RKO (cell line): ENCODE measurements around the gene STAG1.
"Not testable (repeated sequence)": the region's sequence is repeated elsewhere in the genome, so short reads cannot be mapped to it uniquely, and the experiment has no call there.

Experiments used
- DNase-seq: peaks from one replicate; pipeline ENCODE4 v3.0.0-alpha.2; 2016; ENCODE audit warnings: low spot score

The STAG1 gene

DNA sequence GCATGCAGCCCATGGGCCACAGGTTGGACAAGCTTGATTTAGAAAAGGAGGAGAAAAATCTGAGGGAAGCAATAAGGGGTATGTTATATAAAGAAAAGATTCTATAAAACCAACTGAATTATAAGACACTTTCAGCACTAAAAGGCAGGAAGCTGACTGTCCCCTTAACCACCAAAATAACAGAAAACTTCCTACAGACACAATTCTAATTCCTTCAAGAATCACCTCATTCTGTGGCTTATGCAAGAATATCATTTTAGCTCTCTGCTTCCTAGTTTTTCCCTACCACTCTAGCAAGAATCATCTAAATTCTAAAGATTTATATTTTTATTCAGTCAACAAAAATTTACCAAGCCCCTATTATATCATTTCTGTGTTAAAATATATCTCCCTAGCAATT is 6.3 kb downstream of the STAG1 start:
- no peak for DNase-seq

DNA sequence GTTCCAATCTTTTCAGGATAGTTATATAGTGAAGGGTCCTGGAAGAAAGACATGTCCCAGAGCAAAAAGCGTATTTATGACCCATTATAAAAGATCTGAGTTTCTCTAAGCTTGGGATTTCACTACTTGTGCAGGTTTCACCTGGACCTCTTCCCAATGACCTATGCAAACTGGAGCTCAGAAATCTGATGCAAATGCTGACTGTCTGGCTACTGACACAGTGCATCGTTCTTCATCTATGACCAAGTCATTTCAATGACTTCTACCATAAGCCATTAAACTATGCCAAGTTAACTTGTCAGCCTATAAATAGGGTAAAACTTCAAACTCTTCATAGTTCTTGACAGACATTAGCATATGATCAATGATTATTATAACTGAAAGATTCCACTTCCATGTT is 11.1 kb downstream of the STAG1 start:
- no peak for DNase-seq

DNA sequence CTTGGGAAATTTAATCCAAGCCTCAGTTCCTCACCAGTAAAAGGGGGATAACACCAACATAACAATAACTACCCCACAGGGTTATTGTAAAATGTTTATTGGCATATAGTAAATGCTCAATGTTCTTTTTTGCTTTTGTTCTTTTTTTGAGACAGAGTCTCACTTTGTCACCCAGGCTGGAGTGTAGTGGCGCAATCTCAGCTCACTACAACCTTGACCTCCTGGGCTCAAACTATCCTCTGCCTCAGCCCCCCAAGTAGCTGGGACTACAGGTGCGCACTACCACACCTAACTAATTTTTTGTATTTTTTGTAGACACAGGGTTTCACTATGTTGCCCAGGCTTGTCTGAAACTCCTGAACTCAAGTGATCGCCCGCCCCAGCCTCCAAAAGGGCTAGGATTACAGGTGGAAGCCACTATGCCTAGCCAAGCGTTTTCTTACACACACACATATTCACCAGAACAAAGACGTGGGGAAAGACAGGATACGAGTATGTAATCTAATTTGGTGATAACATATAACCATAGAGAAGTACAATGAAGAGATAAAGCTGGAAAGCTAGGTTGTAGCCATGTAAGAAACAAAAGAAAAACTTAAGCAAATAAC is 11.7 kb downstream of the STAG1 start:
- no peak for DNase-seq

DNA sequence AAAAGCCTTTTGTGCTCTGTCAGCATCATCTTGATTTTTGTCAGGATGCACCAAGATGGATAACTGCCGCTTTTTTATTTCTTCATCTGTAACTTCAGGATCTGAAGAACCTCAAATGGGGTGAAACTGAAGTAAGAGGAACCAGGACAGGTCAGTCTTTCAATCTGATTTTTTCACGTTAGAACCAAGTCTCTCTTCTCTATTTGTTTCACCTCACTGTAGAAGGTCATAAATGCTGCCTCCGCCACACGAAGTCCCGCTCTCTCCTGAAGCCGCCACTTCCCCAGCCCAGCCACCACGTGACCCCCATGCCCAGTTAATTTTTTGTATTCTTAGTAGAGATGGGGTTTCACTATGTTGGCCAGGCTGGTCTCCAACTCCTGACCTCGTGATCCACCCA is 15.2 kb downstream of the STAG1 start:
- not testable (repeated sequence) for DNase-seq

DNA sequence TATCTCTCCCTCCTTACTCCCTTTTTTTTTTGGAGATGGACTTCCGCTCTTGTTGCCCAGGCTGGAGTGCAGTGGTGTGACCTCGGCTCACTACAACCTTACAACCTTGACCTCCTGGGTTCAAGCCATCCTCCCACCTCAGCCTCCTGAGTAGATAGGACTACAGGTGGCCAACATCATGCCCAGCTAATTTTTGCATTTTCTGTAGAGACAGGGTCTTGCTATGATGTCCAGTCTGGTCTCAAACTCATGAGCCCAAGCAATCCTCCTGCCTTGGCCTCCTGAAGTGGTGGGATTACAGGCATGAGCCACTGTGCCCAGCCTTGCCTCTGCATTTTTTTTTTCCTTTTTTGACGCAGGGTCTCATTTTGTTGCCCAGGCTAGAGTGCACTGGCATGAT is 17.1 kb downstream of the STAG1 start:
- no peak for DNase-seq

DNA sequence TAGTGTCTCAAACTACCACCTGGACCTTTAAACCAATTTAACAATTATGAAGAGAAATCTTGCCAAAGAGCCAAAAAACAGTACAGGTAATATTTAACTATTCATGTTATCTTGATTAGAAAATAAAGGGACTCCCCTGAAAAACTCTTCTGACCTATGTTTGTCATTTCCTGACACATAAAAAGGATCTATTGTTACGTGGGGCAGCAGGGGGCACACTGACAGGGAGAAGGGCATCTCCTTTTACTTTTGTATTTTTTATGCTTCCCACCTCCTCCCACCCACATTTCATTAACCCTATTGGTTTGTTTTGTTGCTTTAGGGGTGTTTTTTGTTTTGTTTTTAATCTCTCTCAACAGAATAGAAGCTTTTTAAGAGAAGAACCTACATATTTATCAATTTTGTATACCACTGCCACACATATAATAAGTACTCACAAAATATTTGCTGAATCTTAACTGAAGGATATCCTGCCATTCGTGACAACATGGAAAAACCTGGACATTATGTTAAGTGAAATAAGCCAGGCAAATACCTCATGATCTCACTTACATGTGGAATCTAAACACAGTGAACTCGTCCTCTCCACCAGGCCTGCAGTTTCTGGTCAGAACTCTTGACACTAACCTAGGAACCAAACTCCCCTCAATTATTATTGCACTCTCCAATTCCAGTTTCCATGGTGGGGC is 17.7 kb downstream of the STAG1 start:
- no peak for DNase-seq

DNA sequence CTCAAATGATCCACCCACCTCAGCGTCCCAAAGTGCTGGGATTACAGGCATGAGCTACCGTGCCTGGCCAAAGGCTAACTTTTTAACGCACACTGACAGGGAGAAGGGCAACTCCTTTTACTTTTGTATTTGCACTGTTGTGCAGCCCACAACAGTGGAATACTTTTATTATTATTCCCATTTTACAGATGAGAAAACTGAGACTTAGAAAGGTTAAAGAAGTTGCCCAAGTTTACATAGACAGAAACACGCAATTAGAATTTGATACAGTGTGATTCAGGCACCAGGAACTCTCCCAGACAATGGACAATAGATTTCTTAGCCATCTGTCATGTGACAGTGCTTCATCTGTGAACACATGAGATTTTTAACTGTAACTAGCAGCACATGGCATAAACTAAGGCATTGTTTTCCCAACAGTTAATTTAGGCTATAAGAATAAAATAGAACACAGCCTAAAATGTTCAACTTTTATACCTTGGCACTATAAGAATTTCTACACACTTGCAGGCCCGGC is 18.8 kb downstream of the STAG1 start:
- no peak for DNase-seq

DNA sequence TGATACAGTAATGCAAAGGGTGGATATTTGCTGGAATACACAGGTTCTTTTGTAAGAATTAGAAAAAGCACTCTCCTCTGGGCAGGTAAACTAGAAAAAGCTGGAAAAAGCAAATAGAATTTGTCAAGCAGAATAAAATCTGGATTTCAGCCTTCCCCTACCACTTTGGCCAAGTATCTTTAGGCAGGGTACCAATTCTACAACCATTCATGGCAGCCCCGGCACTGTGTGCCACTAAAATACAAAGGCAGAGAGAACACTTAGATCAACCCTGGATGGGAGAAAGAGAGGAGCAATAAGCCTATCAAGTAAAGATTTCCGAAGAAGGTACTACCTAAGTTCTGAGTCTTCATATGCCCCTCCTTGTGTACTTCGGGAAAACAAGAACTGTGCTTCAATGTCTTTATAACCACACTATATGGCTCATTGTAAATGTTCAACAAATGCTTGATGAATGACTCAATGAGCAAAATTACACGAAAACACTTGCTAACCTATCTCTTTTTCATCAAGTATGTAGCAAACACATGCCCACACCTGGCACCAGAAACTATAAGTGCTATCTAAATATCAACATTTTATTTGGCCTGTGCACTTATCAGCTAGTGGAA is 20.8 kb downstream of the STAG1 start:
- no peak for DNase-seq

DNA sequence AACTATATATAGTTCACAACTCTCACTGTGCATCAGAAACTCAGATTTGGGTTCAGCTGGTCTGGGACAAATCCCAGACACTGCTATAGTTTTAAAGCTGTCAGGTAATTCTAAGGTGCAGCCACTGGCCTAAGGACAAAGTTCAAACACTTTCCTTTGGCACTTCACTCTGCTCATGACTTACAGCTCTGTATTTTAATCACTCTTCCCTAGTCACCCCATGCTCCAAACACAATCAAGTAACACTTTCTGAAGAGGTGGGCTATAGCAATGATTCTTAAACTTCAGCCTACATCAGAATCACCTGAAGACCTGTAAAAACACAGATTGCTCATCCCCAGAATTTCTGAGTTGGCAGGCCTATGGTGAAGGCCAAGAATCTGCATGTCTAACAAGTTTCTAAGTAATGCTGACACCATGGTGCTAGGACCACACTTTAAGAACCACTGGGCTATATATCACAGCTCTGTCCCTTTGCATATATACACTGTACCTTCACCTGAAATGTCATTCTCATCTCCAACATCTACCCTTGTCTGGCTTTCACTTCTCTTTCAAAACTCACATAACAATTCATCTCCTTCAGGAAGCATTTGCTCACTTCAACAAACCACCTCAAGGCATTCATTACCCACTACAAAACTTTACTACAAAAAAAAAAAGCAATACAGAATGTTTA is 21.4 kb downstream of the STAG1 start:
- no peak for DNase-seq

DNA sequence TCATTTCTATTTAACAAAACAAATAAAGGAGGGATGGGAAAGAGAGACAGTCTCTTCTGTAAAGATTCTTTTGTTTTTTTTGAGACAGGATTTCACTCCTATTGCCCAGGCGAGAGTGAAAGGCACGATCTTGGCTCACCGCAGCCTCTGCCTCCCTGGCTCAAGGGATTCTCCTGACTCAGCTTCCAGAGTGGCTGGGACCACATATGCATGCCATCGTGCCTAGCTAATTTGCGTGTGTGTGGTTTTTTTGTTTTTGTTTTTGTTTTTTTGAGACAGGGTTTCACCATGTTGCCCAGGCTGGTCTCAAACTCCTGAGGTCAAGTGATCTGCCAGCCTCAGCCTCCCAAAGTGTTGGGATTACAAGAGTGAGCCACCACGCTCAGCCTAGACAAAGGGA is 23.3 kb downstream of the STAG1 start:
- no peak for DNase-seq

DNA sequence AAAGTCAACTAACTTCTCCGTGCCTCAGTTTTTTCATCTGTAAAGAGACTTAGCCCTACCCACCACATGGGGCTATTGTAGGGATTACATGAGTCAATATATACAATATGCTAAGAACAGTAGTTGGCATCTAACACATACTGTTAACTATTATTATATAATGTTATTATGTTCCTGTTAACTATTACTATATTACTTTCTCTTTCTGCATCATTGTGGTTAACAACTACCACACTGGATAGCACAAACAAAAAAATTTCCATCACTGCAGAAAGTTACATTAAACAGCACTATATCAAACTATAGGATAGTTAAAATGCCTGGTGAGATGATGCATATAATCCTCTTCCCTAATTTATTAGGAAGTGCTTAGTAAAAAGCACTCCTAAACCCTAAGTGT is 23.7 kb downstream of the STAG1 start:
- DNase-seq: no peak

DNA sequence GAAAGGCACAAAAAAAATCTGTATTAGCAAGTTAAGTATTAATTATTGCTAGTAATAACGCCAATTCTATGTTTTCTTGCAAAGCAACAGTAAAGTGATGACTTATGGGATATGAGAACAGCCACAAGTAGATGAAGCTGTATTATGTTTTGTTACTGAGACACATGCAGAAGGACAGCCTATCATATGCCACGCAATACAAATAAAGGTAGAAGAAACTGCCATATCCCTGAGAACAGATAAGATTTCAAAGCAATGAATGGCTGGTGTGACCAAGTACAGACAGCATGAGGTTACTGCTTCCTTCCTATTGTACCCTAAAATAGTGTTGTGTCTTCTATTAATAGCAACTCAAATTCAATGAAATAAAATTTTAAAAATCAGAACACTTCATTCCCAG is 26.7 kb downstream of the STAG1 start:
- no peak for DNase-seq

DNA sequence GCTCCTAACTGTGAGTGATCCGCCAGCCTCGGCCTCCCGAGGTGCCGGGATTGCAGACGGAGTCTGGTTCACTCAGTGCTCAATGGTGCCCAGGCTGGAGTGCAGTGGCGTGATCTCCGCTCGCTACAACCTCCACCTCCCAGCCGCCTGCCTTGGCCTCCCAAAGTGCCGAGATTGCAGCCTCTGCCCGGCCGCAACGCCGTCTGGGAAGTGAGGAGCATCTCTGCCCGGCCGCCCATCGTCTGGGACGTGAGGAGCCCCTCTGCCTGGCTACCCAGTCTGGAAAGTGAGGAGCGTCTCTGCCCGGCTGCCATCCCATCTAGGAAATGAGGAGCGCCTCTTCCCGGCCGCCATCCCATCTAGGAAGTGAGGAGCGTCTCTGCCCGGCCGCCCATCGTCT is 29.3 kb downstream of the STAG1 start:
- DNase-seq: not testable (repeated sequence)

DNA sequence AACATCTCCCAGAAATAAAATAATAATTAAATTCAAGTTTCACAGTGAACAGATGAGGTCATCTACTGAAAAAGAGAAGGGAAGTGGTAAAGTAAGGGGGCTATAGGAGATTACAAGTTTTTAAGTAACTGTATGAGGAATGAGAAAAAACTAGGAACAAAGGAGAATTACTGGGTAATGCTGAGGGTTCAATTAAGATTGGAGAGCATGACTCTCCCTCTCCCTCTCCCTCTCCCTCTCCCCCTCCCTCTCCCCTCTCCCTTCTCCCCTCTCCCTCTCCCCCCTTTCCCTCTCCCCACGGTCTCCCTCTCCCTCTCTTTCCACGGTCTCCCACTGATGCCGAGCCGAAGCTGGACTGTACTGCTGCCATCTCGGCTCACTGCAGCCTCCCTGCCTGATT is 29.8 kb downstream of the STAG1 start:
- not testable (repeated sequence) for DNase-seq

DNA sequence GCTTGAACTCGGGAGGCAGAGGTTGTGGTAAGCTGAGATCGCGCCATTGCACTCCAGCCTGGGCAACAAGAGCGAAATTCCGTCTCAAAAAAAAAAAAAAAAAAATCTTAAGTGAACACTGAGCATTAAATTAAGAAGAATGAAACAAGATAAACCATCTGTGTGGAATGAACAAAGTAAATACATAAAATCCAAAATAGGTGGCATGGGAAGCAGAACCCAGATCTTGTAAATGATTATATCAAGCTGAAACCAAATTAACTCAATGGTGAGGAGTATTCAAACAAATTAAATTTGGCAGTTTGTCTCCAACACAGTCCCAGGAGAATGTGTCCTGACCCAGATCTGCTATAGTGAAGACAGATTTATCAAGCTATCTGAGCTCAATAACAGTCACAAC is 32.1 kb downstream of the STAG1 start:
- no peak for DNase-seq

DNA sequence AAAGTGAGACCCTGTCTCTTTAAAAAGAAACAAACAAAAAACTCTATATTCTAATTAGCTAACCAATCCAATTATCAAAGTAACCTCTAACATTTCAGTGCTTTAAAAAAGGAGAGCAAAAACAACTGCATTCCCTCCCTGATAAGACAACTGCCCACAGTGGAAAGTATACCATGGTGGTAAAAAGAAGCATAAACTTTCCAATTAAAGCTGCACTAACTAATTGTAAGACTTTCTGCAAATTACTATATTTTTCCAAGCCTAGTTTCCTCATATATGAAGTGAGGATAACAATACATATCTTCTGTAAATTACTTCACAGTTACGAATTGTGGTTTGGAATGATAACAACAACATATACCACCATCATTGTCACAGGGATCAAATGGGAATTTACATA is 35.5 kb downstream of the STAG1 start:
- DNase-seq: no peak

DNA sequence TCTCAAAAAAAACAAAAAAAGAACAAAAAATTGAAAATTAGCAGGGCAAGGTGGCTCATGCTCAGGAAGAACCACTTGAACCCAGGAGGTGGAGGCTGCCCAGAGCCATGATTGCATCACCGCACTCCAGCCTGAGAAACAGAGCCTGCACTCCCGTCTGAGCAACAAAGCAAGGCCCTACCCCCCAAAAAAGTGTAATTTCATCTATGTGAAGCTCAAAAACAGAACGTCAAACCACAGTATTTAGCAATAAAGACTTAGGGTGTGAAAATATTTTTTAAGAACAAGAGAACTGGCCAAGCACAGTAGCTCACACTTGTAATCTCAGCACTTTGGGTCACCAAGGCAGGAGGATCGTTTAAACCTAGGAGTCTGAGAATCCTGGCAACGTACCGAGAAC is 38.2 kb downstream of the STAG1 start:
- no peak for DNase-seq

DNA sequence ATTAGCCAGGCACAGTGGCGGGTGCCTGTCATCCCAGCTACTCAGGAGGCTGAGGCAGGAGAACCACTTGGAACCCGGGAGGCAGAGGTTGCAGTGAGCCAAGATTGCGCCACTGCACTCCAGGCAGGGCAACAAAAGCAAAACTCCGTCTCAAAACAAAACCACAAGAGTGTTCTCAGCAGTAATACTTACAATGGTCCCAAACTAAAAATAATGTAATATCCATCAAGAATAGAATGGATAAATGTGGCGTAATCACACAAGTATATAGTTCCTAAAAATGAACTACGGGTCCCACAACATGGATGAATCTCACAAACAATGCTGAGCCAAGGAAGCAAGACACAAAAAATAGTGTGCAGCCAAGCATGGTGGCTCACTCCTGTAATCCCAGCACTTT is 39.2 kb downstream of the STAG1 start:
- DNase-seq: no peak

DNA sequence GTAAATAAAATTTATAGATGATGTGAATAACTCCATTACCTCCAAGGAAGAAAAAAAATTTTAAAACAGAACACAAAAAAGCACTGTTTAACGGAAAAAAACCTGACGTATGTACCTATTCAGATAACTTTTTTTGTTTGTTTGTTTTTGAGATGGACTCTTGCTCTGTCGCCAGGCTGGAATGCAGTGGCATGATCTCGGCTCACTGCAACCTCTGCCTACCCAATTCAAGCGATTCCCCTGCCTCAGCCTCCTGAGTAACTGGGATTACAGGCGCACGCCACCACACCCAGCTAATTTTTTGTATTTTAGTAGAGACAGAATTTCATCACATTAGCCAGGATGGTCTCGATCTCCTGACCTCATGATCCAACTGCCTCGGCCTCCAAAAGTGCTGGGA is 40.3 kb downstream of the STAG1 start:
- DNase-seq: not testable (repeated sequence)

DNA sequence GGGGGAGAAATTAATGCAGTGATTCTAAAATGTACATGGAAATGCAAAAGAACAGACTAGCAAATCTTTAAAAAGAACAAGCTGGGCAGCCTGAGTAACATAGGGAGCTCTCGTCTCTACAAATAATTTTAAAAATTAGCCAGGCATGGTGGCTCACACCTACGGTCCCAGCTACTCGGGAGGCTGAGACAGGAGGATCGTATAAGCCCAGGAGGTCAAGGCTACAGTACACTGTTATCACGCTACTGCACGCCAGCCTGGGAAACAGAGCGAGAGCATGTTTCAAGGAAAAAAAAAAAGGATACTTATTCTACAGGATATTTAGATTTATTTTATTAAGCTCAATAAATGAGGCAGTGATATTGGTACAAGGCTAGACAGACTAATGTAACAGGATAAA is 40.9 kb downstream of the STAG1 start:
- DNase-seq: no peak

DNA sequence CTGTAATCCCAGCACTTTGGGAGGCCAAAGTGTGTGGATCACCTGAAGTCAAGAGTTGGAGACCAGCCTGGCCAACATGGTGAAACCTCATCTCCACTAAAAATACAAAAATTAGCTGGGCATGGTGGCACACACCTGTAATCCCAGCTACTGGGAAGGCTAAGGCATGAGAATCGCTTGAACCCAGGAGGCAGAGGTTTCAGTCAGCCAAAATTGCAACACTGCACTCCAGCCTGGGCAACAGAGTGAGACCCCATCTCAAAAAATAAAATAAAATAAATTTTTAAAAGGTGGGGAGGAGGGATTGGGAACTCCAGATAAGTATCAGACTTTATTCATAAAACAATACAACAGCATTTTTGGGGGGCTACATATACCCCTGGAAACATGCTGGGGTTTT is 42.4 kb downstream of the STAG1 start:
- DNase-seq: not testable (repeated sequence)

DNA sequence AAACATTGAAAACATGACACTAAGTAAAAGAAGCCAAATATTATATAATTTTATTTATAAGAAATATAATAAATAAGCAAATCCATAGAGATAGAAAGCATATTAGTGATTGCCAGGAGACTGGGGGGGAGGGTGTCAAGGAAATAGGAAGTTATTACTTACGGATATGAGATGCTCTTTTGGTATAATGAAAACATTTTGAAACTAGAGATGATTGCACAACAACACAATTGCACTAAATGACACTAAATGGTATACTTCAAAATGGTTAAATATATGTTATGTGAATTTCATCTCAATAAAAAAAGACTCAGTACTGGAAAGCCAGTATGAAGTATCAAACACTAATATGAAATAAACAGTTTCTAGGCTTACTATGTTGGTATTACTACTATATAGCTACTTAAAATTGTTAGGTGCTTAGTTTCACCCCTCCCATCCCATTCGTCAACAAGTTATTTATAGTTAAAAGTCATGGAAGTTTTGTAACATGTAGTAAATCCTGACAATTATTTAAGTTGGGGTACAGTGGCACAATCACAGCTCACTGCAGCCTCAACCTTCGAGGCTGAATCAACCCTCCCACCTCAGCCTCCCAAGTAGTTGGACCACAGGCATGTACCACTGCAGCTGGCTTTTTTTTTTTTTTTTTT is 43.7 kb downstream of the STAG1 start:
- DNase-seq: no peak
